HEK293 (cell line): Measurements from ENCODE around the gene HMCN1.

Experiments
- CTCF ChIA-PET: fragments of 350-600 bp; formaldehyde crosslinking; extraction: SDS; loops from one replicate; lab custom pipeline; 2021; ENCODE audit warnings: antibody characterized with exemption; lab: Yijun Ruan, JAX
- POLR2A ChIA-PET: fragments of 300-600 bp; formaldehyde crosslinking; extraction: SDS; loops from one replicate; lab custom pipeline; 2020; ENCODE audit warnings: antibody characterized with exemption, inconsistent platforms; lab: Yijun Ruan, JAX
- H3K27ac ChIP-seq: fragments of 200-500 bp; sonication (Bioruptor generic); 2 replicates; pipeline ENCODE4 v1.5.1; 2014; ENCODE audit warnings: low read depth, low read length, control low read depth, inconsistent platforms; ENCODE audit errors: extremely low read depth
- H3K36me3 ChIP-seq, 2 experiments: fragments of 200-500 bp in 1 of 2; sonication (Bioruptor generic) in 1 of 2; 1 replicate in 1 of 2; 2 replicates in 1 of 2; pipeline ENCODE4 v1.5.1; 2014 to 2017; ENCODE audit warnings: inconsistent platforms in 2 of 2, low read length in 2 of 2; ENCODE audit not compliant: control insufficient read depth in 2 of 2, insufficient read depth in 1 of 2
- H3K4me1 ChIP-seq: fragments of 200-500 bp; sonication (Bioruptor generic); 2 replicates; pipeline ENCODE4 v1.5.1; 2014; ENCODE audit warnings: mild to moderate bottlenecking, low read length, inconsistent platforms; ENCODE audit not compliant: control insufficient read depth, insufficient read depth
- H3K4me3 ChIP-seq: 2 replicates; pipeline ENCODE4 v1.5.1; 2011; ENCODE audit warnings: low read depth, mild to moderate bottlenecking, control low read depth, low read length, moderate library complexity
- H3K9me3 ChIP-seq: fragments of 200-500 bp; sonication (Bioruptor generic); 2 replicates; pipeline ENCODE4 v1.5.1; 2014; ENCODE audit warnings: low read depth, low read length, inconsistent platforms; ENCODE audit not compliant: control insufficient read depth, insufficient read depth
- CTCF ChIP-seq: fragments of 450-650 bp; formaldehyde crosslinking; IDR thresholded peaks from 2 replicates; pipeline ENCODE4 v1.5.1; 2016; ENCODE audit warnings: missing biosample characterization, missing genetic modification characterization
- GLIS1 ChIP-seq: fragments of 450-650 bp; formaldehyde crosslinking; IDR thresholded peaks from 2 replicates; pipeline ENCODE4 v1.5.1; 2016; ENCODE audit warnings: missing biosample characterization, missing genetic modification characterization
- MEIS1 ChIP-seq: sonication (generic); formaldehyde crosslinking; IDR thresholded peaks from 2 replicates; pipeline ENCODE4 v1.8.1; 2022; ENCODE audit warnings: missing genetic modification reagents, mild to moderate bottlenecking, borderline replicate concordance
- PRDM1 ChIP-seq: fragments of 450-650 bp; formaldehyde crosslinking; IDR thresholded peaks from 2 replicates; pipeline ENCODE4; 2016; ENCODE audit warnings: missing biosample characterization, missing genetic modification characterization
- PRDM6 ChIP-seq: fragments of 450-650 bp; formaldehyde crosslinking; IDR thresholded peaks from 2 replicates; pipeline ENCODE4 v1.5.1; 2017; ENCODE audit warnings: missing biosample characterization, missing genetic modification characterization
- REST ChIP-seq: fragments of 450-650 bp; formaldehyde crosslinking; IDR thresholded peaks from 2 replicates; pipeline ENCODE4 v1.5.1; 2016; ENCODE audit warnings: missing biosample characterization, missing genetic modification characterization
- ZBTB48 ChIP-seq: fragments of 450-650 bp; formaldehyde crosslinking; IDR thresholded peaks from 2 replicates; pipeline ENCODE4 v1.5.1; 2016; ENCODE audit warnings: missing biosample characterization, missing genetic modification characterization
- ZBTB6 ChIP-seq: fragments of 450-650 bp; formaldehyde crosslinking; IDR thresholded peaks from 2 replicates; pipeline ENCODE4 v1.5.1; 2017; ENCODE audit warnings: missing biosample characterization, missing genetic modification characterization
- ZBTB8A ChIP-seq: fragments of 450-650 bp; formaldehyde crosslinking; IDR thresholded peaks from 2 replicates; pipeline ENCODE4 v1.5.1; 2016; ENCODE audit warnings: missing biosample characterization, missing genetic modification characterization
- ZIC2 ChIP-seq: fragments of 450-650 bp; formaldehyde crosslinking; IDR thresholded peaks from 2 replicates; pipeline ENCODE4 v1.5.1; 2016; ENCODE audit warnings: missing biosample characterization, missing genetic modification characterization
- ZNF174 ChIP-seq: fragments of 450-650 bp; formaldehyde crosslinking; IDR thresholded peaks from 2 replicates; pipeline ENCODE4 v1.5.0; 2017; ENCODE audit warnings: missing biosample characterization, mild to moderate bottlenecking, missing genetic modification characterization
- ZNF18 ChIP-seq: fragments of 450-650 bp; formaldehyde crosslinking; IDR thresholded peaks from 2 replicates; pipeline ENCODE4 v1.5.1; 2016; ENCODE audit warnings: missing biosample characterization, missing genetic modification characterization
- ZNF214 ChIP-seq: fragments of 450-650 bp; formaldehyde crosslinking; IDR thresholded peaks from 2 replicates; pipeline ENCODE4 v1.5.1; 2017; ENCODE audit warnings: missing biosample characterization, mild to moderate bottlenecking, missing genetic modification characterization, borderline replicate concordance
- ZNF280D ChIP-seq: fragments of 450-650 bp; formaldehyde crosslinking; IDR thresholded peaks from 2 replicates; pipeline ENCODE4 v1.5.1; 2016; ENCODE audit warnings: missing biosample characterization, missing genetic modification characterization
- ZNF596 ChIP-seq: fragments of 450-650 bp; IDR thresholded peaks from 2 replicates; pipeline ENCODE4 v1.5.0; 2018; ENCODE audit warnings: missing biosample characterization, mild to moderate bottlenecking, missing genetic modification characterization, moderate library complexity
- ZNF785 ChIP-seq: fragments of 450-650 bp; formaldehyde crosslinking; IDR thresholded peaks from 2 replicates; pipeline ENCODE4 v1.5.1; 2016; ENCODE audit warnings: missing biosample characterization, missing genetic modification characterization

HMCN1 gene

GRCh38 chr1:185804608-185805007, 70.4 kb downstream of the HMCN1 start:
- Histone ChIP-seq H3K36me3 (no peaks in the 10 kb centered on the region), H3K4me1 (peaks cover 5% of the 10 kb centered on the region; the same call in 1 of the 2 replicates), H3K9me3 (no peaks in the 10 kb centered on the region), H3K4me3 (no peak overlapping the region), H3K27ac (no peak overlapping the region)
- POLR2A ChIA-PET = no interaction called here
- TF ChIP-seq CTCF (no peak), GLIS1 (tag by site-specific recombination) (no peak), ZNF785 (no peak), ZNF18 (tag by site-specific recombination) (no peak), PRDM6 (tag by site-specific recombination) (peak; percentile 33; the same call in 1 of the 2 replicates), ZIC2 (tag by site-specific recombination) (0 out of 2 replicates have a peak, but pooled peaks have one; percentile 12), ZNF596 (tag by site-specific recombination) (no peak), ZNF174 (tag by site-specific recombination) (no peak), ZBTB48 (tag by site-specific recombination) (no peak), PRDM1 (tag by site-specific recombination) (no peak), ZBTB8A (no peak)
- TF ChIP-seq, all 188 proteins: peak for 2
- CTCF ChIA-PET = no interaction called here

- no peaks in the 10 kb centered on the region for H3K9me3 ChIP-seq
- peaks cover 5% of the 10 kb centered on the region; the same call in 1 of the 2 replicates for H3K4me1 ChIP-seq
- H3K4me3 ChIP-seq = no peak overlapping the region
- ChIA-PET CTCF (no interaction called here), POLR2A (no interaction called here)
- H3K27ac ChIP-seq = no peak overlapping the region
- H3K36me3 ChIP-seq = no peaks in the 10 kb centered on the region
- no peak for TF ChIP-seq MEIS1 (CRISPR knock-in tag)
- no peak for TF ChIP-seq ZNF280D (tag by site-specific recombination)
- TF ChIP-seq REST (tag by site-specific recombination) = no peak
- TF ChIP-seq ZBTB6 = no peak
- no peak for TF ChIP-seq ZNF214 (tag by site-specific recombination)
Measured at GRCh38 chr1:185807275-185807674, 73.1 kb downstream of the HMCN1 start.
